COLO668 (cell line): Measurements from ENCODE around the gene SNAP29.
A peak's percentile ranks its signal among the peaks of the same experiment; 100 is the strongest.
"Not testable (repeated sequence)": the region's sequence is repeated elsewhere in the genome, so short reads cannot be mapped to it uniquely, and the experiment has no call there.

Experiments used
- DNase-seq: peaks from one replicate; lab custom pipeline; 2025; ENCODE audit not compliant: unreplicated experiment; lab: John Stamatoyannopoulos, UW

Gene SNAP29

GRCh38 chr22:20897737-20898136 is 38.9 kb downstream of the SNAP29 start:
- DNase-seq, result not testable (repeated sequence)

- DNase-seq, result no peak
These were observed 41.1 kb downstream of the SNAP29 start for GRCh38 chr22:20899827-20900423.

- DNase-seq, result not testable (repeated sequence)
These were observed 42.6 kb downstream of the SNAP29 start for GRCh38 chr22:20901093-20902033.

- DNase-seq, result no peak
These were observed 44.3 kb downstream of the SNAP29 start for GRCh38 chr22:20903093-20903492.

- DNase-seq, result no peak
These were observed 45.5 kb downstream of the SNAP29 start for GRCh38 chr22:20904008-20904979.

- DNase-seq, result no peak
These were observed 46.2 kb downstream of the SNAP29 start for GRCh38 chr22:20904980-20905355.

GRCh38 chr22:20905415-20906386 is 46.9 kb downstream of the SNAP29 start:
- no peak for DNase-seq

- no peak for DNase-seq
These were observed 47.6 kb downstream of the SNAP29 start for GRCh38 chr22:20906387-20906767.

- not testable (repeated sequence) for DNase-seq
These were observed 49.9 kb downstream of the SNAP29 start for GRCh38 chr22:20908717-20909116.

GRCh38 chr22:20909543-20910303 is 50.9 kb downstream of the SNAP29 start:
- DNase-seq, result no peak

- no peak for DNase-seq
These were observed 53.7 kb downstream of the SNAP29 start for GRCh38 chr22:20912494-20912893.

- peak; percentile 98 for DNase-seq
These were observed 58.4 kb downstream of the SNAP29 start, which contains the start of gene CRKL for GRCh38 chr22:20916916-20917810. Gene CRKL (plus strand): TSS chr22:20917407. CDS start chr22:20917935, 528 bp downstream.

- DNase-seq, result no peak
These were observed 59.9 kb downstream of the SNAP29 start for GRCh38 chr22:20918663-20919218.

GRCh38 chr22:20919718-20920117 is 60.9 kb downstream of the SNAP29 start:
- no peak for DNase-seq

- DNase-seq, result no peak
These were observed 62.0 kb downstream of the SNAP29 start for GRCh38 chr22:20920881-20921203.

- DNase-seq, result no peak
These were observed 63.4 kb downstream of the SNAP29 start for GRCh38 chr22:20922141-20922751.

GRCh38 chr22:20926243-20926642 is 67.4 kb downstream of the SNAP29 start:
- DNase-seq, result no peak
